HG03439 (cell line): ENCODE data around the gene CELF2.

Experiments used
- ATAC-seq: cut with Tn5 transposase; IDR thresholded peaks from one replicate; pipeline ENCODE4 v1.9.1; 2021; ENCODE audit warnings: mild to moderate bottlenecking, moderate library complexity; ENCODE audit not compliant: unreplicated experiment

CELF2 gene

GRCh38 chr10:11242443-11243387, 225.0 kb downstream of the CELF2 start:
- ATAC-seq, result peak; percentile 60

GRCh38 chr10:11243425-11244222, 226.0 kb downstream of the CELF2 start:
- ATAC-seq, result no peak

- no peak for ATAC-seq
These were observed 227.4 kb downstream of the CELF2 start for GRCh38 chr10:11245095-11245479.

GRCh38 chr10:11245510-11245909, 227.8 kb downstream of the CELF2 start:
- peak; percentile 40 for ATAC-seq

GRCh38 chr10:11245981-11246590, 228.4 kb downstream of the CELF2 start:
- ATAC-seq, result no peak

GRCh38 chr10:11246752-11247467, 229.2 kb downstream of the CELF2 start:
- ATAC-seq, result no peak

- no peak for ATAC-seq
These were observed 231.6 kb downstream of the CELF2 start for GRCh38 chr10:11249152-11249807.

- no peak for ATAC-seq
These were observed 232.1 kb downstream of the CELF2 start for GRCh38 chr10:11249808-11250195.

GRCh38 chr10:11250304-11250703, 232.6 kb downstream of the CELF2 start:
- ATAC-seq, result no peak

- ATAC-seq, result no peak
These were observed 235.2 kb downstream of the CELF2 start for GRCh38 chr10:11252887-11253286.

- ATAC-seq, result no peak
These were observed 235.8 kb downstream of the CELF2 start for GRCh38 chr10:11253385-11254002.

- no peak for ATAC-seq
These were observed 237.5 kb downstream of the CELF2 start for GRCh38 chr10:11255156-11255555.

GRCh38 chr10:11255796-11256444, 238.2 kb downstream of the CELF2 start:
- no peak for ATAC-seq

- ATAC-seq, result no peak
These were observed 239.2 kb downstream of the CELF2 start for GRCh38 chr10:11256896-11257295.

- ATAC-seq, result no peak
These were observed 239.9 kb downstream of the CELF2 start for GRCh38 chr10:11257440-11258090.

GRCh38 chr10:11260170-11260569, 242.5 kb downstream of the CELF2 start:
- ATAC-seq, result no peak

GRCh38 chr10:11261143-11261542, 243.5 kb downstream of the CELF2 start:
- no peak for ATAC-seq

- ATAC-seq, result no peak
These were observed 244.2 kb downstream of the CELF2 start for GRCh38 chr10:11261687-11262493.
